Small intestine (tissue), 4 donors: ENCODE data around the gene FAM98C. TPM values are rescaled to one million over a fixed set of nuclear protein-coding genes. Genes with fewer than 3 reads are reported as not detected.

ENCODE experiments used
- polyA plus RNA-seq, 4 donors: library from polyadenylated mRNA; stranded (reverse) in 3 of 4; unstranded in 1 of 4; fragments of 200-250 nt in 3 of 4; fragments of 120-200 nt in 1 of 4; gene quantifications; one replicate each; pipeline versions ENCODE4 v1.2.1 to v1.2.3, GENCODE V29; 2013
- donor health status: healthy with polysubstance abuse.
- donor health status: Bipolar disorder and iron deficiency.
- donor health status: healthy.

FAM98C gene
- polyA plus RNA-seq, 4 donors = 23.6 to 47.2 (median 38.6) TPM

Other genes starting within 250 kb of the FAM98C start
- under 1 TPM in 2 of 4 donors, not detected in 2; 0.39 to 0.64 TPM for gene DPF1, start 178.9 kb upstream of the FAM98C start, polyA plus RNA-seq
- 10 to 100 TPM in 3 of 4 donors, 1 to 10 TPM in 1; 8.7 to 31.8 (median 22.6) TPM for gene PPP1R14A, start 146.7 kb upstream of the FAM98C start, polyA plus RNA-seq
- 100 to 1,000 TPM; 263 to 450 (median 424) TPM for gene SPINT2, start 138.5 kb upstream of the FAM98C start, polyA plus RNA-seq
- gene C19orf33, start 98.8 kb upstream of the FAM98C start, polyA plus RNA-seq = 1,000 to 10,000 TPM in 2 of 4 donors, 100 to 1,000 TPM in 2; 410 to 2,753 (median 1,138) TPM
- 10 to 100 TPM; 13.0 to 73.1 (median 16.6) TPM for gene YIF1B, start 87.1 kb upstream of the FAM98C start, polyA plus RNA-seq
- 1 to 10 TPM; 2.7 to 7.5 (median 4.0) TPM for gene KCNK6, start 83.2 kb upstream of the FAM98C start, polyA plus RNA-seq
- gene CATSPERG, start 67.3 kb upstream of the FAM98C start, polyA plus RNA-seq = 10 to 100 TPM in 1 of 4 donors, 1 to 10 TPM in 3; 1.9 to 10.6 (median 2.7) TPM
- 100 to 1,000 TPM; 133 to 182 (median 148) TPM for gene PSMD8, start 28.5 kb upstream of the FAM98C start, polyA plus RNA-seq
- 10 to 100 TPM in 2 of 4 donors, 1 to 10 TPM in 2; 1.7 to 16.1 (median 8.2) TPM for gene GGN, start 15.1 kb upstream of the FAM98C start, polyA plus RNA-seq
- gene SPRED3, start 14.4 kb upstream of the FAM98C start, polyA plus RNA-seq = 1 to 10 TPM in 3 of 4 donors, under 1 TPM in 1; 0.85 to 2.7 (median 1.8) TPM
- gene RASGRP4, start 23.1 kb downstream of the FAM98C start, polyA plus RNA-seq = 1 to 10 TPM in 1 of 4 donors, under 1 TPM in 3; 0.22 to 1.0 (median 0.84) TPM
- gene RYR1, start 30.6 kb downstream of the FAM98C start, polyA plus RNA-seq = 1 to 10 TPM in 1 of 4 donors, under 1 TPM in 1, not detected in 2; 0.81 to 2.3 TPM
- gene MAP4K1, start 214.9 kb downstream of the FAM98C start, polyA plus RNA-seq = 10 to 100 TPM in 1 of 4 donors, 1 to 10 TPM in 2, under 1 TPM in 1; 0.45 to 10.8 (median 3.4) TPM
- gene EIF3K, start 216.1 kb downstream of the FAM98C start, polyA plus RNA-seq = 100 to 1,000 TPM; 257 to 710 (median 626) TPM
- gene ACTN4, start 244.6 kb downstream of the FAM98C start, polyA plus RNA-seq = 100 to 1,000 TPM; 188 to 790 (median 308) TPM